ENCODE measurements around the gene ATP2C1.

DNA sequence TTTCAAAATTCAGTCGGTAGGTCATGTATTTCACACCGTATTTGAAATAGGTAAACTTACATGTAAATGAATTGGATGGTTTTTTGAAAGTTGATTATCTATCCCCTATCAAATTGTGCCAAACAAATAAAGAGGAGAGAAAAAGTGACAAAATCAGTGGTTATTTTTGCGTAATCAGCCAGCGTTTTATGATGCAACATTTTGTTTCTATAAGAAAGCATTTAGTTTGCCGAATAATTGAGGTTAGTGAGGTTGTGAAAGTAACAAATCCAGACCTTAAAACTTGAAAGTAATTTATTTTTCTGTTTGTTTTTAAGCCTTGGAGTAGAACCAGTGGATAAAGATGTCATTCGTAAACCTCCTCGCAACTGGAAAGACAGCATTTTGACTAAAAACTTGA lies 103.4 kb downstream of the ATP2C1 start:
- no peak for TF ChIP-seq CTCF (IDR thresholded peaks at IDR 0.05)
- no peak for TF ChIP-seq POLR2A (IDR thresholded peaks at IDR 0.05)
